Measurements from ENCODE around the gene LEP.

The LEP gene

DNA sequence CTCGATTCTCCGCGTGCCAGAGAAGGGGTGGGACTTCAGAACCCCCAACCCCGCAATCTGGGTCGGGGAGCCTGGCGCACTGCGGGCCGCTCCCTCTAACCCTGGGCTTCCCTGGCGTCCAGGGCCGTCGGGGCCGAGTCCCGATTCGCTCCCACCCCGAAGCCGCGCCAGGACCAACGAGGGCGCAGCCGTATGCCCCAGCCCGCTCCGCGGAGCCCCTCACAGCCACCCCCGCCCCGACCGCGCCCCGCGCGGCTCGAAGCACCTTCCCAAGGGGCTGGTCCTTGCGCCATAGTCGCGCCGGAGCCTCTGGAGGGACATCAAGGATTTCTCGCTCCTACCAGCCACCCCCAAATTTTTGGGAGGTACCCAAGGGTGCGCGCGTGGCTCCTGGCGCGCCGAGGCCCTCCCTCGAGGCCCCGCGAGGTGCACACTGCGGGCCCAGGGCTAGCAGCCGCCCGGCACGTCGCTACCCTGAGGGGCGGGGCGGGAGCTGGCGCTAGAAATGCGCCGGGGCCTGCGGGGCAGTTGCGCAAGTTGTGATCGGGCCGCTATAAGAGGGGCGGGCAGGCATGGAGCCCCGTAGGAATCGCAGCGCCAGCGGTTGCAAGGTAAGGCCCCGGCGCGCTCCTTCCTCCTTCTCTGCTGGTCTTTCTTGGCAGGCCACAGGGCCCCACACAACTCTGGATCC is at the start of gene LEP:
LEP (plus strand) TSS at position 583 of the 691 bp plus-strand sequence. CDS start 10,741 bp downstream, outside the sequence.
- no peak for DNase-seq

DNA sequence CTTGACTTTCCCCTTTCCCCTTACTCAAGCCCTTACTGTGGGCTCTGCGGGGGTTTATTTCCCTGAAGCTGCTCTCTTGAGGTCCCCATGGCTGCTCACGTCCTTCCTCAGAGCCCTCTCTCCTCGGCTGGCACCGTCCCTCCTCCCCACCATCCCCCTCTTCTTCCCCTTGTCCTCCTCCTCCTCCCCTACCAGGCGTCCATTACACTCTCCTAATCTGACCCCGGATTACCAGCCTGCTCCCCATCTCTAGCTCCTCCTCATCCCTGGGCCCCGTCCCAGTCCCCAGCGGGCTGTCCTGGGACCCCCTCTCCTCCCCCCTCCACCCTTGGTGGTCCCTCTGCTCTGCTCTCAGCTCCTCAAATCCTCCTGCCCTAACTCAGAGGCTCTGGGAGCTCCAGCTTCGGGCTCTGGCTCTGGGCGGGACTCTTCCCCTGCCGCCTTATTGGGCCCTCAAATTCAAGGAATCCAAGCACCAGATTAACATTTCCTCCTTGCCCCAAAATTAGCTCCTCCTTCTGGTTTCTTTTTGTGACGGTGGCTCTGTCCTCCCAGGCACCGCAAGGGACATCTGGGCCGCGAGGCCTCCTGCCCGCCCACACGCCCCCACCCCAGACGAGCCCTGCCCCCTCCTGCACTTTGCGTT is 48.5 kb upstream of the LEP start:
- DNase-seq = no peak

GRCh38 chr7:128194533-128195282 is 46.4 kb upstream of the LEP start:
- DNase-seq = no peak

GRCh38 chr7:128197589-128197988 is 43.5 kb upstream of the LEP start:
- DNase-seq = no peak

DNA sequence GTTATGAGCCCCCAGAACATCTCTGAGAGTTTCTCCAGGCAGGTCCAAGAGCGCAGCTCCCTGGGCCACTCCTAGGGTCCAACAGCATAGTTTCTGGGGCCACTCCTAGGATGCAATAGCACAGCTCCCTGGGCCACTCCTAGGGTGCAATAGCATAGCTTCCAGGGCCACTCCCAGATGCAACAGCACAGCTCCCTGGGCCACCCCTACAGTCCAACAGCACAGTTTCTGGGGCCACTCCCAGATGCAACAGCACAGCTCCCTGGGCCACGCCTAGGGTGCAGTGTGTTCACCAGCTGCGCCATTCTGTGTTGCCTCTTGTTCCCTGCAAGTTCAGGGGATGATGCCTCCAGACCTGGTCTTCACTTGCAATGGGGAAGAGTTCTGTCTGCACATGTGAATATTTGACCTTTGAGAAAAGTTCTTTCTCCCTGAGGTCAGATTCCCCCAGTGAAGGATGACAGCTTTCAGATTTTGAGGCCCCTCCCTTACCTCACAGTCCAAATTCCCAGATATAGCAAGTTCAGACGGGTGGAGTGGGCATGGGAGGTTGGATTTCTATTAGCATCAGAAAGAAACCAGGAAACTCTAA is 43.0 kb upstream of the LEP start:
- no peak for DNase-seq

DNA sequence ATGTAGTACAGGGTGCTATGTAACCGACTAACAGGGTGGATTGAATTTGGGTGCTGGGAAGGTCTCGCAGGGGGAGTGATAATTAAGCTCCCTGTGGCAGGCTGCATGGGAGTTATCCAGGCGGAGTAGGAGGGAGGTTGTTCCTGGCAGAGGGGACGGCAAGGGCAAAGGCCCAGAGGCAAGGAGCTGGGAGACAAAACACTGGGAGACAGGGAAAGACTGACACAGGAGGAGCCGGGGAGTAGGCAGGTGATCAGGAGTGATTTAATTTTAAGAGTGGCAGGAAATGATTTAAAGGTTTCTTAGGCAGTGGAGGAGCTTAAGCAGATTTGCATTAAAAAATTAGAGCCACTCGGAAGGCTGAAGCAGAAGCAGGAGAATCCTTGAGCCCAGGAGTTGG is 40.7 kb upstream of the LEP start:
- no peak for DNase-seq

GRCh38 chr7:128201067-128201689 is 39.9 kb upstream of the LEP start:
- DNase-seq = no peak

DNA sequence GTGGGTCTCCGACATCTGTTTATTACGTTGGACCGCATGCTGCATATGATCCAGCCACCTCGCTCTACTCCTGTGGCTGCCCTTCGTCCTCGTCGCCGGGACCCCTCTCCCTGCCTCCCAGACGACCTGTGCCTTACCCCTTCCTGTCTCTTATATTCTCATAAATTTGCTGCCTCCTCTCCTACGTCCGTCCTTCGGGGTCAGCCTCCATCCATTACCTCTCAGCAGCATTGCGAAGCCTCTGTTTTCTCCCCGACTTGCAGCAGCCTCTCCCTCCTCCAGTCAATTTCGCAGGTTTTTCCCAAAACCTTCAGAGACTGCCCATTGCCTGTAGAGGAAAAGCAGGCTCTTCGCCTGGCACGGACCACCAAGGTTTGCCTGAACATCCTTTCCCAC is 39.4 kb upstream of the LEP start:
- no peak for DNase-seq

DNA sequence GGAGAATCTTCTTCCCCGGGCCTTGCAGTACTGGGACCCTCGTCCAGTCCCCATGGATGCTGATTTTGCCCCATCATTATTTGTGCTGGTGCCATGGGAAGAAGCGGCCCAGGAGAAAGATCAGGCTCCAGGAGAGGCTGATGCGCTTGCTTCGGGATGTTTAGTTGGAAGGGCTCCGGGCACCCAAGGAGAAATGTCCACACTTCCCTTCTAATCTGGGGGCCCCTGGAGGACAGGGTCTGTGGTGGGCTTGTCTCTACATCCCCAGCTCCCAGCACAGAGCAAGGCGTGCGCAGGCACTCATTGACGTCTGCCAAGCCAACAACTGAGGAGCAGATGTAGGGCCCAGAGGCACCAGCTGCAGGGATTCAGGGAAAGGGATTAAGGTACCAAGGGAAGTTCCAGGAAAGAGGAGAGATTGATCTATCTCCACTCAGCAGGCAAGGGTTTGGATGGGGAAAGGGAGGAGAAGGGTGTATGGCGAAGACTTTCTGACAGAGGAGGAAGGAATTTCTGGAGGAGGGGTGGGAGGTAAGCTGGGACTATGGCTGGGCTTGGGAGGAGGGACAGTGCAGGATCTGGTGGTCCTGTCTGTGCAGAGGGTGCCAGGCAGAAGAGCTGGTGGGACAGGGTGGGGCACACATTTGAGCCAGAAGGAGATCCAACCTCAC is 38.7 kb upstream of the LEP start:
- no peak for DNase-seq

DNA sequence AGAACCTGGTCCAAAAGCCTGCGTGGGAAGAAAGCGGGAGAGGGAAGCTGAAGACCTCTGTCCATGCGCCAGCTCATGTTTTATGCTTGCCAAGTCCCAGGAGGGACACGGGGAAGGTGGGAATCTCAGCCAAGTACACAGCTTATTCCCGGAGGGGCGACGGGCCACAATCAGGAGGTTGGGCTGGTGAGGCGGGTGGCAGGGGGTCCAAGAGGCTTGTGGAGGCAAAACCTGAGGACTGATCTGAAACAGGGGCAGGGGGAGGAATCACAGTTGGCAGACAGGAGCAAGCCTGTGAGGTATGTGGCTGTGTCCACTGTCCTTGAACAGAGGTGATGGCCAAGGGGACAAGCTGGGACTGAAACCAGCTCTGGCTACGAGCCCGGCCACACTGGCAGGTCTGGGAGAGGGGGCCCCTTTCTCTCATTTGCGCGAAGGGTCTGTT is 38.0 kb upstream of the LEP start:
- DNase-seq = no peak

DNA sequence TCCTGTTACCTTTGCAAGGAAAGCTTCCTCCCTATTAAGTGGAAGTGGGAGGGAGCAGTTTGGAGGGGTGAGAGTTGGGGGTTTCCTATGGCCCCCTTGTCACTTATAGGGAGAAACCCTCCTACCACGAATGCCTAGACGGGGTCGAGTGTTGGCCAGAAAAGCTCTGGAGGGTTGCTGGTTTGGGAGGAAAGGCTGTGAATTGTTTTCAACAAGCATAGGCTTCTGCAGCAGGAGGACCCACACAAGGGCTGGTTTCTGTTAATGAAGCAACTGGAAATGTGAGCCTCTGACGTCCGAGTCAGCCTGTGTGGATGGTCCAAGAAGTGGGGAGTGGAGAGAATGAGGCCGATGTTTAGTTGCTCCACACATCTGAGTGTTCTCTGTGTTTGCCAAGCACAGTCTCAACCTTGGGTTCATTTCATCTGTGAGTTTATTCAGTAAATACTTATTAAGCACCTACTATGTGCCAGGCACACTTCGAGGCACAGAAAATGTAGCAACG is 37.3 kb upstream of the LEP start:
- peak; percentile 6 for DNase-seq

GRCh38 chr7:128204455-128204854 is 36.6 kb upstream of the LEP start:
- no peak for DNase-seq

- no peak for DNase-seq
These were observed 36.0 kb upstream of the LEP start for GRCh38 chr7:128205068-128205467.

GRCh38 chr7:128206017-128206746 is 34.9 kb upstream of the LEP start:
- no peak for DNase-seq

DNA sequence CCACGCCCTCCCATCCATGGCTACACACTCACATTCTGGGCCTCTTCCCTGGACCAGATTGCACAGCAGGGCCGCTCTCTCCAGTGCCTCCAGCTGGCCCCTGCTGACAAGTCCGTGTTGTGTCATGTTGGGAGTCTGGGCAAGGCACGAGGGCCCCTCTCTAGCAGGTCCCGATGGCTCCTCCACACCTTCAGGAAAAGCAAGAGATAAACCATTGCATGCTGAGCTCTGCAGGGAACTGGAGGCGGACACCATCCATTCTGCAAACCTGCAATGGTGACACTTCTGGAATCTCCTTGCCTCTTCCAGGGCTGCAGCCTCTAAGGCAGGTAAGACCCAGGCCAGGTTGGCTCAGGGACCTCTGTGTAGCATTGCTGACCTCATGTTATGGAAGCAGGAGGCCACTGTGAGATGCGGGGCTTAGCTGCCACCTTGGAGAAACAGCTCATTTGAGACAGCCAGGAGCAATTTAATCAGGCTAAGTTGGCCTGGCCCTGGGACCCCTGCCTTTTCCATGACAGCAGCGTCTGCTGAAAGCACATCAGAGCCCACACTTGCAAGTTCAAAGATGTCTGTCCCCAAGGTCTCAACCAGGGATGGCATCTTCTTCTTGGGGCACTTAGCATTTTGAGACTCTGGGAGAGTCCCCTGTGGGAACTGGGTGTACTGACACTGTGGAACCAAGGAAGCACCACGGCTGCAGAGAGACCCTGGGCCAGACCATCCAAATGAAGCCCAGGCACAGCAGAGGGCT is 34.2 kb upstream of the LEP start:
- DNase-seq = no peak

DNA sequence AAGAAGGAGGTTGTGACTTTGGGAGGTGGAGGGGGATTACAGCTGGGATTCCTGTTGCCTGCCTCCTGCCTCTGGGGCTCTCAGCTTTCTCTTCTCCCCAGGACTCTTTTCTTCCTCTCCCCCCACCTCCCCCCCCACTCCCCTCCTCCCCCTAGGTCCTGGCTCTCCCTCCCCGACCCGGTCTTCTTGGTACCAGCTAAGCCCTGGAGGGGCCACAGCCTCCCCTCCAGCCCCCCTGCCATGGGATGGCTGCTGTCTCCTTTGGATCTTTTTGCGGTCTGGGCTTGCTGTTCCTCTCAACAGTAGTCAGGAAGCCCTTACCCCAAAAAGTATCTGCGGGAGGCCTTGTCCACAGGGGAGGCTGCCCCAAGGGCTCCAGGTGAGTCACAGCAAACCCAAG is 33.5 kb upstream of the LEP start:
- no peak for DNase-seq

DNA sequence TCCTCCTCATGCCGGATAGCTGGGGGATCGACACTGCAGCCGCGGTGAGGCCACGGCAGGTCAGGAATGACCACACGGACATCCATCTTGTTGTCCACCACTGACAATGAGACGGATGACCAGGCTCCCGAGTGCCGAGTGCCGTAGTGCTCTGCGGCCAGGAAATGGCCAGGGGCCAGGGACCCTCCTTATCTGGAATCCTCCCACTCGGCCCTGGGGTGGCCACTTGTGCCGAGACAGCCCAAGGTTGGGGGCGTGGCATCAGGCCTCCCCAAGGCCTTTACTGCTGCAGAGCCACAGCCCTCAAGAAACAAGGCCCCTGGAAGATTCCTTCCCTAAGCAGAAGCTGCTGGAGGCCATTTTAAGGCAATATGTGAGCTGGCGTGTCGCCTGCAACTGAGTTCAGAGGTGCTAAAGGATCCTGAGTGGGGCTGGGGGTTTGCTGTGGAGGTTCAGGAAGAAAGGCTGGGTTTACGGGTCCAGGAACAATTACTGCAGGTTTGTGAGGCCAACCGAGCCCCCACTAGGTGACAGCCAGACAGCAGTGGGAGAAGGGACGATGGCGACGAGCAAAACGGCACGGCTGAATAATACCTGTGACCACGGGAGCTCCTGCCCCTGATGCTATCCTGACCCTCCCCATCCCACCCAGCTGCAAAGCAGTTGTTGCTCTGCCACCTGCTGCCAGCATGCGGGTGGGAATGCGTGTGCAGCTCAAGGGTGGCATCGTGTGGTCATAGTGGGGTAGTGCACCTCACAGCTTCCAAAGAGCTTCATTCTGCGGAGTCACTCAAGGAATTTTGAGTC is 31.6 kb upstream of the LEP start:
- peak; percentile 64 for DNase-seq

DNA sequence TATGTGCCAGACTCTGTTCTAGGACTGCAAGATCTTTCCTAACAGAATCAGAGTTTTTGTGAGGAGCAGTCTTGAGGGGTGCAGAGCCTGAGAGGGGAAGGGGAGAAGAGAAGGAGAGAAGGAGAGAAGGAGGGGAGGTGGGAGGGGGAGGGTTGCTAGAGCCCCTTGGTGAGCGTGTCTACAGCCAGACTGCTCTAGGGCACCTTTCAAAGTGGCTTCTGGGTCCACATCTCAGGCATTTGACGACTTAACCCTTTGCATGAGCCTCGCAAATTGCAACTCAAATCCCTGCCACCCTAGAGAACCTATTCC is 31.1 kb upstream of the LEP start:
- DNase-seq = no peak

DNA sequence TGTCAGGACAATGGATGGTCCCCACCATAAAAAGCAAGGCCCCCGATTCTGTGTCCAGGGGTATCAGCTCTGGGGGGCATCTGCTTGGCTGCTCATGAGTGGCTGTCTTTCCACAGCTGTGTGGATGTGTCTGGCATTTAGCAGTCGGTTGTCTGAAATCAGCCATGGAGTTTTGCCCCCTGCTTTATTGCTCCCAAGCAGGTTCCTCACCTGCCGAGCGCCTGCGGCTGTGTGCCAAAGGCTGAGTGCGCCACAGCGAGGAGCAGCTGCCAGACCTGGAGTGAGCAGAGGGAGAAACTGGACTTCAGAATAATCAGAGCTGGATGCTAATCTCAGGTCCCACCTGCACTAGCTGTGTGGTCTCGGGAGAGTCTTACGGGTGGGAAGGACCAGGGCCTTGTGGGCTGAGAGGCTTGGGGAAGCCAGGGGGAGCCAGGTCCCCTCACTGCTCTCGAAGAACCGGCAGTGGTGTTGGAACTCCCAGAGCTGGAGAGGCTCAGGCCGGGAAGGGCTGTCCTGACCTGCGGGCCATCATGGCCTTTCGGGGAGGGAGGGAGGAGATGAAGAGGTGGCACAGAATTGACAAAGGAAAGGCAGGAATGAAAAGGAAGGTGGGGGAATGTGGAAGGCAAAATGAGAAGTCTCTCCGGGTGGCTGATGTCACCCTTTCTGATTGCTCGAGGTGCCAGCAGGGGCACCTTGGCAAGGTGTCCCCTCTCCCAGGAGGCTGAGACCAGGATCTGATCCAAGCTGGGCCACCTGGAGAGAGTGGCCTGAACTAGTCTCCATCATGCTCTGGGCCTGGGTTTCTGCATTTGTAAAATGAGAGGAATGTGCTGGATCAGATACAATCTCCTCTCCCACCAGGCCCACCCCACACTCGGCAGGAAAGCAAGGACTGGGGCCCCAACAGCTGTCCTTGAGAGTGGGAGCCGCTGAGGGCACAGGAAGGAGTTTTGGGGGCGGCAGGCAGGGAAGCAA is 30.2 kb upstream of the LEP start:
- DNase-seq = no peak

Measured in fibroblast of skin of right quadriceps (primary cell).